H9 (cell line): ENCODE measurements around the gene HBS1L. TPM values are rescaled to one million over a fixed set of nuclear protein-coding genes. Genes with fewer than 3 reads are reported as not detected.
A peak's percentile ranks its signal among the peaks of the same experiment; 100 is the strongest.

Source experiments
- DNase-seq: peaks from one replicate; pipeline ENCODE4 v3.0.0-alpha.2; 2017
- H2AFZ ChIP-seq: one replicate; pipeline ENCODE4 v1.6.1; 2013; ENCODE audit warnings: mild to moderate bottlenecking, low read length, control low read depth, moderate library complexity
- H2AK5ac ChIP-seq: 2 replicates; pipeline ENCODE4 v1.6.1; 2013; ENCODE audit warnings: low read length, control low read depth, mixed read lengths; ENCODE audit not compliant: insufficient read length
- H2BK120ac ChIP-seq: one replicate; pipeline ENCODE4 v1.6.1; 2013; ENCODE audit warnings: low read depth, mild to moderate bottlenecking, low read length, control low read depth, inconsistent platforms; ENCODE audit not compliant: poor library complexity, severe bottlenecking
- H2BK12ac ChIP-seq: 2 replicates; pipeline ENCODE4 v1.6.1; 2013; ENCODE audit warnings: low read length, control low read depth, mixed read lengths, low read depth; ENCODE audit not compliant: insufficient read length
- H2BK15ac ChIP-seq: 2 replicates; pipeline ENCODE4 v1.6.1; 2013; ENCODE audit warnings: low read depth, low read length, control low read depth
- H2BK20ac ChIP-seq: one replicate; pipeline ENCODE4 v1.6.1; 2013; ENCODE audit warnings: low read depth, mild to moderate bottlenecking, low read length, control low read depth, inconsistent platforms; ENCODE audit not compliant: poor library complexity, severe bottlenecking
- H2BK5ac ChIP-seq: 2 replicates; pipeline ENCODE4 v1.6.1; 2013; ENCODE audit warnings: low read length, control low read depth, mixed read lengths; ENCODE audit not compliant: insufficient read length
- H3K14ac ChIP-seq: 2 replicates; pipeline ENCODE4 v1.6.1; 2013; ENCODE audit warnings: low read length, control low read depth; ENCODE audit not compliant: insufficient read depth
- H3K18ac ChIP-seq: 2 replicates; pipeline ENCODE4 v1.6.1; 2013; ENCODE audit warnings: low read depth, mild to moderate bottlenecking, mixed read lengths, low read length, control low read depth; ENCODE audit not compliant: insufficient read length
- H3K23ac ChIP-seq: 2 replicates; pipeline ENCODE4 v1.6.1; 2013; ENCODE audit warnings: low read length, control low read depth, mixed read lengths, low read depth; ENCODE audit not compliant: insufficient read length
- H3K23me2 ChIP-seq: 2 replicates; pipeline ENCODE4 v1.6.1; 2013; ENCODE audit warnings: low read depth, mild to moderate bottlenecking, mixed read lengths, low read length, control low read depth; ENCODE audit not compliant: insufficient read length, poor library complexity, severe bottlenecking
- H3K27ac ChIP-seq: 2 replicates; pipeline ENCODE4 v1.5.1; 2013; ENCODE audit warnings: low read length, control low read depth, mixed read lengths, low read depth; ENCODE audit not compliant: insufficient read length
- H3K27me3 ChIP-seq: 2 replicates; pipeline ENCODE4 v1.6.1; 2013; ENCODE audit warnings: low read length, control low read depth, inconsistent platforms; ENCODE audit not compliant: insufficient read depth
- H3K4ac ChIP-seq: 2 replicates; pipeline ENCODE4 v1.6.1; 2013; ENCODE audit warnings: low read depth, mild to moderate bottlenecking, control low read depth, inconsistent platforms, low read length, moderate library complexity
- H3K4me1 ChIP-seq: 2 replicates; pipeline ENCODE4 v1.6.1; 2013; ENCODE audit warnings: low read length, control low read depth, inconsistent platforms; ENCODE audit not compliant: insufficient read depth
- H3K4me2 ChIP-seq: 2 replicates; pipeline ENCODE4 v1.6.1; 2013; ENCODE audit warnings: low read length, control low read depth, mixed read lengths; ENCODE audit not compliant: insufficient read length, insufficient read depth
- H3K56ac ChIP-seq: 2 replicates; pipeline ENCODE4 v1.6.1; 2013; ENCODE audit warnings: low read depth, mild to moderate bottlenecking, mixed read lengths, low read length, control low read depth; ENCODE audit not compliant: insufficient read length
- H3K79me1 ChIP-seq: 2 replicates; pipeline ENCODE4 v1.6.1; 2013; ENCODE audit warnings: low read depth, mild to moderate bottlenecking, moderate library complexity, low read length, control low read depth, inconsistent platforms; ENCODE audit not compliant: insufficient read depth, poor library complexity, severe bottlenecking
- H3K79me2 ChIP-seq: 2 replicates; pipeline ENCODE4 v1.6.1; 2013; ENCODE audit warnings: low read length, control low read depth, inconsistent platforms; ENCODE audit not compliant: insufficient read depth
- H3K9ac ChIP-seq: 2 replicates; pipeline ENCODE4 v1.6.1; 2013; ENCODE audit warnings: low read length, control low read depth, mixed read lengths; ENCODE audit not compliant: insufficient read length; ENCODE audit errors: extremely low read depth
- H3K9me3 ChIP-seq: one replicate; pipeline ENCODE4 v1.6.1; 2013; ENCODE audit warnings: low read depth, low read length, inconsistent platforms; ENCODE audit not compliant: control insufficient read depth
- H3T11ph ChIP-seq: one replicate; pipeline ENCODE4 v1.6.1; 2013; ENCODE audit warnings: mild to moderate bottlenecking, low read length, control low read depth, inconsistent platforms
- H4K20me1 ChIP-seq: one replicate; pipeline ENCODE4 v1.6.1; 2013; ENCODE audit not compliant: control insufficient read depth, insufficient read length, insufficient read depth
- H4K5ac ChIP-seq: 2 replicates; pipeline ENCODE4 v1.6.1; 2013; ENCODE audit warnings: low read depth, mild to moderate bottlenecking, mixed read lengths, low read length, control low read depth; ENCODE audit not compliant: insufficient read length
- H4K8ac ChIP-seq: replicated peaks from 2 replicates; pipeline ENCODE4 v1.6.1; 2013; ENCODE audit warnings: low read length, control low read depth, mixed read lengths, low read depth; ENCODE audit not compliant: insufficient read length
- H4K91ac ChIP-seq: 2 replicates; pipeline ENCODE4 v1.6.1; 2013; ENCODE audit warnings: low read depth, mild to moderate bottlenecking, moderate library complexity, mixed read lengths, low read length, control low read depth; ENCODE audit not compliant: insufficient read length
- H3K27ac Mint-ChIP-seq, 3 experiments: 2 replicates in 2 of 3; 3 replicates in 1 of 3; pipeline ENCODE4 v1.8.0; 2020 to 2021; ENCODE audit warnings: mixed read lengths in 3 of 3, mild to moderate bottlenecking in 1 of 3, moderate library complexity in 1 of 3
- H3K27me3 Mint-ChIP-seq: 2 replicates; pipeline ENCODE4 v1.8.0; 2021; ENCODE audit warnings: low read depth, mild to moderate bottlenecking, moderate library complexity, mixed read lengths
- H3K36me3 Mint-ChIP-seq, 3 experiments: 2 replicates in 2 of 3; 3 replicates in 1 of 3; pipeline ENCODE4 v1.8.0; 2020 to 2021; ENCODE audit warnings: low read depth in 3 of 3, mixed read lengths in 3 of 3; ENCODE audit not compliant: insufficient read depth in 1 of 3
- H3K4me1 Mint-ChIP-seq, 2 experiments: 2 replicates each; pipeline ENCODE4 v1.8.0; 2020; ENCODE audit warnings: mixed read lengths in 2 of 2
- H3K4me3 Mint-ChIP-seq, 2 experiments: 2 replicates in 1 of 2; 3 replicates in 1 of 2; pipeline ENCODE4 v1.8.0; 2020 to 2021; ENCODE audit warnings: mild to moderate bottlenecking in 2 of 2, mixed read lengths in 2 of 2, moderate library complexity in 1 of 2
- H3K9me3 Mint-ChIP-seq, 2 experiments: 2 replicates in 1 of 2; 3 replicates in 1 of 2; pipeline ENCODE4 v1.8.0; 2020; ENCODE audit warnings: mild to moderate bottlenecking in 2 of 2, mixed read lengths in 2 of 2, moderate library complexity in 1 of 2
- CTCF ChIP-seq: fragments of 200-600 bp; sonication (generic); conservative IDR thresholded peaks from 3 replicates; pipeline ENCODE4 v1.8.0; 2021; ENCODE audit warnings: antibody characterized with exemption, mild to moderate bottlenecking
- WGBS: extraction: QIAGEN DNeasy Blood & Tissue Kit; methylation state at CpG from one replicate; pipeline ENCODE4 v1.1.7; 2013; ENCODE audit warnings: missing lambda C conversion rate, low lambda C conversion rate, mixed read lengths; ENCODE audit not compliant: insufficient read length; ENCODE audit errors: extremely low coverage; 5-methylcytosine and 5-hydroxymethylcytosine counted together
- total RNA-seq: library from RNA; stranded (reverse); gene quantifications from 2 replicates; pipeline ENCODE4 v1.2.1, GENCODE V29; 2021

HBS1L gene
- total RNA-seq, 1 experiment from 2014 or later: 110 TPM

GRCh38 chr6:134928151-134928900 lies 126.3 kb downstream of the HBS1L start:
- Histone ChIP-seq H2AFZ (no peak overlapping the region), H4K20me1 (no peaks in the 10 kb centered on the region), H3K4me2 (no peak overlapping the region), H2BK120ac (no peak overlapping the region), H4K91ac (no peak overlapping the region), H3K4ac (no peak overlapping the region), H3K4me1 (no peaks in the 10 kb centered on the region), H2BK15ac (no peak overlapping the region), H3K27me3 (no peaks in the 10 kb centered on the region), H3K14ac (no peak overlapping the region), H3K18ac (no peak overlapping the region), H3K9me3 (no peaks in the 10 kb centered on the region), H3K56ac (no peak overlapping the region), H3K9ac (no peak overlapping the region), H2BK12ac (no peak overlapping the region), H2AK5ac (no peak overlapping the region), H3K23ac (no peak overlapping the region), H2BK20ac (no peak overlapping the region), H4K8ac (no peak overlapping the region), H3K79me1 (no peaks in the 10 kb centered on the region), H3K23me2 (no peaks in the 10 kb centered on the region), H3K79me2 (no peaks in the 10 kb centered on the region), H2BK5ac (no peak overlapping the region), H4K5ac (no peak overlapping the region), H3K27ac (no peak overlapping the region), H3T11ph (no peak overlapping the region)
- no peaks in the 10 kb centered on the region; a peak in 1 of 5 replicates for H3K9me3 Mint-ChIP-seq
- TF ChIP-seq CTCF: no peak
- no peaks in the 10 kb centered on the region; a peak in 1 of 4 replicates for H3K4me1 Mint-ChIP-seq
- no CpG with 5 or more reads among the region's 6 CpGs for WGBS
- DNase-seq: no peak
- H3K27ac Mint-ChIP-seq: peak overlapping the region in 1 of 3 experiments; percentile 22; a peak in 1 of 7 replicates
- no peaks in the 10 kb centered on the region for H3K36me3 Mint-ChIP-seq
- H3K4me3 Mint-ChIP-seq: no peak overlapping the region
- no peaks in the 10 kb centered on the region; the same call in 1 of the 2 replicates for H3K27me3 Mint-ChIP-seq
